GM18868 (cell line): ENCODE results near the gene CFAP119.

Experiments used
- ATAC-seq: cut with Tn5 transposase; IDR thresholded peaks from one replicate; pipeline ENCODE4 v1.9.1; 2021; ENCODE audit warnings: mild to moderate bottlenecking, moderate library complexity; ENCODE audit not compliant: unreplicated experiment

CFAP119 gene

DNA sequence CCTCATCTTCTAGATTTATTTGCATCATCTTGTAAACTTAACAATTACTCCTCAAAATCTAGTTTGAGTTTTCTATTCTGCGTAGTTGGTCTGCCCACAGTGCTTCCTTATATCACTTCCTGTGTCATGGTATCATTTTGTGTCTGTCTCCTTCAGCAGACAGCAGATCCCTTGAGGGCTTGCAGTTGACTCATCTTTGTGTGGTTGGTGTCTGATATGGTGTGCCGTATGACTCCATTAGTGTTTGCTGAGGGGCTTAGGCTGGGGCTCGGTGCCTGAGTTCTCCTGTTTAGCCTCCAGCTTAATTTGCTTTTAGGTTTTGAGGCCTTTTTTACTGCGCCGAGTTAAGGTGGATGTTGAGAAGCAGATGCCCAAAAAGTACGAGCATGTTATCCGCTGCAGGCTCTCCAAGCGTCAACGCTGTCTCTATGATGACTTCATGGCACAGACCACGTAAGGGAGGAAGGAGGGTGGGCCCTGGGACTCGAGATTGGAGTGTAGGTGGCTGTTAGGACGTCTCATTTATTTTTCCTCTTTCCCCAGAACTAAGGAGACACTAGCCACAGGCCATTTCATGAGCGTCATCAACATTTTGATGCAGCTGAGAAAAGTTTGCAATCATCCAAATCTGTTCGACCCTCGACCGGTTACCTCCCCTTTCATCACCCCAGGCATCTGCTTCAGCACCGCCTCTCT lies 46.0 kb downstream of the CFAP119 start:
- no peak for ATAC-seq

DNA sequence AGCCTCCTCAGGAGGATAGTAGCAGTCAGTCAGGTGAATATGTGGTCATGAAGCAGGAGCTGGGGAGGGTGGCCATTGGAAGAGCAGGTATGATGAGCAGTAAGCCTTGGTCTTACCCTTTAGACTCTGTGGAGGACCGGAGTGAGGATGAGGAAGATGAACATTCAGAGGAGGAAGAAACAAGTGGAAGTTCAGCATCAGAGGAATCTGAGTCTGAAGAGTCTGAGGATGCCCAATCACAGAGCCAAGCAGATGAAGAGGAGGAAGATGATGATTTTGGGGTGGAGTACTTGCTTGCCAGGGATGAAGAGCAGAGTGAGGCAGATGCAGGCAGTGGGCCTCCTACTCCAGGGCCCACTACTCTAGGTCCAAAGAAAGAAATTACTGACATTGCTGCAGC lies 50.1 kb downstream of the CFAP119 start:
- no peak for ATAC-seq

DNA sequence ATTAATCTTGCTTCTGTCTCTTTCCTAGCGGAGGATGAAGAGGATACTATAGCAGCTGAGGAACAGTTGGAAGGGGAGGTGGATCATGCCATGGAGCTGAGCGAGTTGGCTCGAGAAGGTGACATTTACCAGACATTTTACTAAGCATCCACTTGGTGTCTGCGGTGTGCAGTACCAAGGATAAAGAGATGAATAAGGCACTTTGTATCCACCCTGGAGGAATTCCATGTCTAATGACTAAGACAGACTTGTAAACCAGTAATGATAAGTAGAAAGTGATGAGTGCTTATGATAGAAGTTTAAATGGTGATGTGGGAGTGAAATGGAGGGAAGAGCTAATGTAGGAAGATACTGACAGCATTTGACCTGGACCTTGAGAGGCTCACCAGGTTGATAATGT lies 50.9 kb downstream of the CFAP119 start:
- ATAC-seq, result no peak
